ENCODE measurements around the gene FCHSD2.

DNA sequence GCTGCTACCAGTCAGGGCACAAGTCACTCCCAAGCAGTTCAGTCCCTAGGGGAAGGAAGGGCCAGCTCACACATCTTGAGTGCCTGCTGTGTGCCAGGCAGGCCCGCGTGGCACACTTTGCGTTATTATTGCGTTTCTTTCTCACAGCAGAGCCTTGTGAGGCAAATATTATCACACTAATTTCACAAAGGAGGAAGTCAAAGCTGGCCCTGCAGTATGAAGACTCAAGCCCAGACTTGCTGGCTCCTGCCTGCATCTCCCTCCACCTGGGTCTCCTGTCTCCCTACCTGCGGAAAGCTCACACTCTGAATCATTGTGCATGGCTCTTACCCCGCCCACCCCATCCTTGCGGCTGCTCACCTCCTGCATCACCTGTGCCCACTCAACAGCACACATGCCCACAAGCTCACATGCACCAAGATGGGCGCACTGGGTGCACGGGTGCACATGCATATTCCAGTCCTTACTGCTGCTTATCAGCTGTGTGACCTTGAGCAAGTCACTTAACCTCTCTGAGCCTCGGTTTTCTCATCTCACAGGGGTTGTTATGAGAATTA is 44.3 kb upstream of the FCHSD2 start:
- TF ChIP-seq EP300 (IDR thresholded peaks at IDR 0.05) (no peak), POLR2AphosphoS5 (IDR thresholded peaks at IDR 0.05) (no peak)
- TF ChIP-seq, protein P1, sequence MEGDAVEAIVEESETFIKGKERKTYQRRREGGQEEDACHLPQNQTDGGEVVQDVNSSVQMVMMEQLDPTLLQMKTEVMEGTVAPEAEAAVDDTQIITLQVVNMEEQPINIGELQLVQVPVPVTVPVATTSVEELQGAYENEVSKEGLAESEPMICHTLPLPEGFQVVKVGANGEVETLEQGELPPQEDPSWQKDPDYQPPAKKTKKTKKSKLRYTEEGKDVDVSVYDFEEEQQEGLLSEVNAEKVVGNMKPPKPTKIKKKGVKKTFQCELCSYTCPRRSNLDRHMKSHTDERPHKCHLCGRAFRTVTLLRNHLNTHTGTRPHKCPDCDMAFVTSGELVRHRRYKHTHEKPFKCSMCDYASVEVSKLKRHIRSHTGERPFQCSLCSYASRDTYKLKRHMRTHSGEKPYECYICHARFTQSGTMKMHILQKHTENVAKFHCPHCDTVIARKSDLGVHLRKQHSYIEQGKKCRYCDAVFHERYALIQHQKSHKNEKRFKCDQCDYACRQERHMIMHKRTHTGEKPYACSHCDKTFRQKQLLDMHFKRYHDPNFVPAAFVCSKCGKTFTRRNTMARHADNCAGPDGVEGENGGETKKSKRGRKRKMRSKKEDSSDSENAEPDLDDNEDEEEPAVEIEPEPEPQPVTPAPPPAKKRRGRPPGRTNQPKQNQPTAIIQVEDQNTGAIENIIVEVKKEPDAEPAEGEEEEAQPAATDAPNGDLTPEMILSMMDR (IDR thresholded peaks at IDR 0.05), result no peak
